Right cardiac atrium (tissue), 5 donors: Measurements from ENCODE around the gene IGSF3. TPM values are rescaled to one million over a fixed set of nuclear protein-coding genes. Genes with fewer than 3 reads are reported as not detected.

Experiments used
- ATAC-seq, 2 donors: fragments of 200-7000 bp; cut with Tn5 transposase; one replicate each; pipeline versions ENCODE4 v1.8.0 to v1.9.1; 2020; ENCODE audit warnings: moderate library complexity in 2 of 2, mild to moderate bottlenecking in 1 of 2
- DNase-seq, 3 donors: peaks; one replicate each; pipeline ENCODE4 v3.0.0-alpha.2; 2020
- H3K27ac ChIP-seq: one replicate; pipeline ENCODE4 v1.5.1; 2013; ENCODE audit warnings: mild to moderate bottlenecking, low read length, control low read depth, moderate library complexity
- H3K27me3 ChIP-seq: one replicate; pipeline ENCODE4 v1.6.1; 2013; ENCODE audit not compliant: control insufficient read depth, insufficient read depth
- H3K4me1 ChIP-seq: one replicate; pipeline ENCODE4 v1.6.1; 2013; ENCODE audit warnings: low read length; ENCODE audit not compliant: control insufficient read depth, insufficient read depth
- H3K4me3 ChIP-seq: one replicate; pipeline ENCODE4 v1.5.1; 2013; ENCODE audit warnings: low read length, control low read depth
- H3K9me3 ChIP-seq: one replicate; pipeline ENCODE4 v1.6.1; 2013; ENCODE audit warnings: low read length; ENCODE audit not compliant: control insufficient read depth
- WGBS: extraction: QIAGEN DNeasy Blood & Tissue Kit; methylation state at CpG from one replicate; pipeline ENCODE4 v1.1.7; 2013; 5-methylcytosine and 5-hydroxymethylcytosine counted together
- intact Hi-C, 4 donors: fragments of 100-400 bp; cut with DNase I; formaldehyde crosslinking; loops; one replicate each; pipeline versions ENCODE4 v1.11.0 to v1.14.0; 2022 to 2023
- polyA plus RNA-seq: library from polyadenylated mRNA; stranded (reverse); fragments of 200-250 nt; gene quantifications from one replicate; pipeline ENCODE4 v1.2.3, GENCODE V29; 2013
- total RNA-seq, 4 donors: library from RNA; stranded (reverse); fragmentation: NEBNext Ultra II Directional; extraction: Animal tissue kit (Norgen Biotek cat#: 25700); gene quantifications; one replicate each; pipeline ENCODE4 v1.2.1, GENCODE V29; 2021
- donor health status: healthy with polysubstance abuse.
- donor health status: DM: no; HTN: yes; CAD: no.
- donor health status: DM: no; HTN: no; CAD: no.
- donor health status: DM: no; HTN: yes; CAD: no; lungs with severe emphysema.
- donor health status: DM: yes; HTN: yes; CAD: no.

IGSF3 gene
- total and polyA plus RNA-seq, 5 donors, result 5.0 to 15.5 (median 13.0) TPM

DNA sequence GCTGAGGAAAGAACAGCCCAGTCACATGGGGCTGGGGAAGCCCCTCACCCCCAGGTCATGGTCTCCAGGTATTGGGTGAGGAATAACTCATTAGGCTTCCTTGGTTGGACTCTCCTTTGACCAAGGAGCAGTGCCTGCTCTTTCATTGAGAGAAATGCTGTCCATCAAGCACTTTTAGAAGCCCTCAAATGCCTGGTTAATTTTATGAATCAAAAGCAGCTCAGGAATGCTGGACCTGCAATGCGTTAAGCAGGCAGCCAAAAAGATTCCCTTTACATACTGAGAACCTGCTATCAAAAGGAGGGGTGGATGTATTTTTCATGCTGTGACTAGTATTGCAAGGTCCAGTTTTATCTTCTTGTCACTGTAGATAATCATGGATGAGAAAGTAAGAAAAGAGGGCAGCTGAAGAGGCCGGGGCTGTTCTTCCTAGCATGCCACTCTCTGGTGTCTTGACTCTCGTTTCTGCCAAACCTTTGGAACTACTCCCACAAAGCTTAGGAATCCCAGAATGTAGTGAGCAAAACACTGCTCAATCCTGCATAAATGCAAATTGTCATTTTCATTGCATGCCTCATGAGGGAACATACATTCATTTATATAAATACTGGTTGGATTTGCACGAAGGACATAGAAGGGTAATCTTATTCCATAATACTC is 94.6 kb downstream of the IGSF3 start:
- Histone ChIP-seq H3K27me3 (no peaks in the 10 kb centered on the region), H3K9me3 (no peaks in the 10 kb centered on the region), H3K27ac (no peak overlapping the region), H3K4me3 (no peak overlapping the region), H3K4me1 (peaks cover 6% of the 10 kb centered on the region)
- no peak for ATAC-seq
- WGBS, result 48% methylated on average over 4 of the region's 4 CpGs
- DNase-seq, result no peak
- intact Hi-C loops, result loop anchor here in 3 of 4 donors (10.0 kb wide), 2 partner anchors 92 to 102 kb away; partner anchors contain the start of gene IGSF3 (in 1 of the 3)

- Histone ChIP-seq H3K27ac (no peak overlapping the region), H3K9me3 (no peaks in the 10 kb centered on the region), H3K27me3 (no peaks in the 10 kb centered on the region), H3K4me1 (peaks cover 6% of the 10 kb centered on the region), H3K4me3 (no peak overlapping the region)
- intact Hi-C loops, result loop anchor here in 3 of 4 donors (10.0 kb wide), 2 partner anchors 93 to 103 kb away; partner anchors contain the start of gene IGSF3 (in 1 of the 3)
- DNase-seq (no peak), ATAC-seq (no peak)
- WGBS, result 95% methylated on average over 2 of the region's 2 CpGs
These were observed 95.4 kb downstream of the IGSF3 start for GRCh38 chr1:116572099-116572498.

DNA sequence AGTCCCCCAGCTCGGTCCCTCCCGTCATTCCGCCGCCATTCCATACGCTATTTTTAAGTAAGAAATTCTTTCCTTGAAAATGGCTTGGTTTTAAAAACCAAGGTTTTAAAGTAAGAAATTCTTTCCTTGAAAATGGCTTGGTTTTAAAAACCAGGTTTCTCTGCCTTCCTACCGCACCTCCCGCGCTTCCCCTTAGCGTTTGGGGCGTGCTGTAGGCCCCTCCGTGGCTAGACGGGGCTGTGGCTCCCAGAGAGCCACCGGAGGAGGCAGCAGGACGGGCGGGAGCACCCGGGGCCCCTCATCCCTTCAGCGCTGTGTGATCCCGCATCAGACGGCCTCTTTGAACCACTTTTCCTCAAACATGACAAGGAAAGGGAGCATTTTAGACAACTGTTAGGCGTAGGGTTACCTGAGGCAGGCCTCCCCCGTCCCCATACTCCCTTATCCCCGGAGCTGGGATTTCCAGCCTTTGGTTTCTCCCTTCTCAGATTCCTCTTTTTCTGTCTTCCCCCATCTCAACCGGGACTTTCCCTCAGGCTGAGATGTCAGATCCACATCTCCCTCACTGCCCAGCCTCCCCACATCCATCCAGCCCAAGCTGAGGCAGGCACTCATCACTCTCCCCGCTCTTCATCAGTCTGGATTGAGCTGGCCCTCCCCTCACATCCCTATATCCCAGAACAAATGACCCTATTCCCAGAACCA is 96.2 kb downstream of the IGSF3 start:
- Histone ChIP-seq H3K9me3 (no peaks in the 10 kb centered on the region), H3K4me1 (peaks cover 6% of the 10 kb centered on the region), H3K4me3 (peak overlapping the region; percentile 95), H3K27ac (peak overlapping the region; percentile 100), H3K27me3 (no peaks in the 10 kb centered on the region)
- ATAC-seq (peak in 1 of 2 donors; percentile 19), DNase-seq (peak in 1 of 3 donors; percentile 65)
- intact Hi-C loops, result loop anchor here in 3 of 4 donors (10.0 kb wide), 2 partner anchors 93 to 103 kb away; partner anchors contain the start of gene IGSF3 (in 1 of the 3)
- 9% methylated on average over 24 of the region's 24 CpGs for WGBS

- ATAC-seq, result peak; percentile 95 to 96
- Histone ChIP-seq H3K9me3 (no peaks in the 10 kb centered on the region), H3K27ac (peak within 1 kb of the TSS; percentile 100), H3K4me3 (peak within 1 kb of the TSS; percentile 95), H3K4me1 (peaks cover 6% of the 10 kb centered on the region), H3K27me3 (no peaks in the 10 kb centered on the region)
- WGBS, result under 1% methylated on average over 90 of the region's 90 CpGs
- DNase-seq, result peak; percentile 94 to 98 (median 97)
- intact Hi-C loops, result loop anchor here in 3 of 4 donors (10.0 kb wide), 2 partner anchors 94 to 104 kb away; partner anchors contain the start of gene IGSF3 (in 1 of the 3)
These were observed 96.9 kb downstream of the IGSF3 start, which contains the start of gene CD58 for GRCh38 chr1:116570358-116571214. Gene CD58, minus strand, starts transcription at chr1:116571026. Its CDS starts 54 bp downstream, at chr1:116570972.

- DNase-seq, result peak; percentile 52 to 76 (median 72)
- peak; percentile 0 to 14 for ATAC-seq
- peak overlapping the region; percentile 95 for H3K4me3 ChIP-seq
- WGBS, result 22% methylated on average over 22 of the region's 22 CpGs
- intact Hi-C loops, result loop anchor here in 3 of 4 donors (10.0 kb wide), 2 partner anchors 95 to 105 kb away; partner anchors contain the start of gene IGSF3 (in 1 of the 3)
- H3K27ac ChIP-seq, result peak overlapping the region; percentile 100
- no peaks in the 10 kb centered on the region for H3K27me3 ChIP-seq
- H3K4me1 ChIP-seq, result peaks cover 7% of the 10 kb centered on the region
- no peaks in the 10 kb centered on the region for H3K9me3 ChIP-seq
These were observed 97.7 kb downstream of the IGSF3 start for GRCh38 chr1:116569776-116570357.

- H3K4me3 ChIP-seq, result peak overlapping the region; percentile 95
- DNase-seq (no peak), ATAC-seq (no peak)
- peaks cover 9% of the 10 kb centered on the region for H3K4me1 ChIP-seq
- H3K27ac ChIP-seq, result no peak overlapping the region
- H3K9me3 ChIP-seq, result no peaks in the 10 kb centered on the region
- no peaks in the 10 kb centered on the region for H3K27me3 ChIP-seq
- intact Hi-C loops, result no loop called here
These were observed 98.2 kb downstream of the IGSF3 start for GRCh38 chr1:116569381-116569670.

DNA sequence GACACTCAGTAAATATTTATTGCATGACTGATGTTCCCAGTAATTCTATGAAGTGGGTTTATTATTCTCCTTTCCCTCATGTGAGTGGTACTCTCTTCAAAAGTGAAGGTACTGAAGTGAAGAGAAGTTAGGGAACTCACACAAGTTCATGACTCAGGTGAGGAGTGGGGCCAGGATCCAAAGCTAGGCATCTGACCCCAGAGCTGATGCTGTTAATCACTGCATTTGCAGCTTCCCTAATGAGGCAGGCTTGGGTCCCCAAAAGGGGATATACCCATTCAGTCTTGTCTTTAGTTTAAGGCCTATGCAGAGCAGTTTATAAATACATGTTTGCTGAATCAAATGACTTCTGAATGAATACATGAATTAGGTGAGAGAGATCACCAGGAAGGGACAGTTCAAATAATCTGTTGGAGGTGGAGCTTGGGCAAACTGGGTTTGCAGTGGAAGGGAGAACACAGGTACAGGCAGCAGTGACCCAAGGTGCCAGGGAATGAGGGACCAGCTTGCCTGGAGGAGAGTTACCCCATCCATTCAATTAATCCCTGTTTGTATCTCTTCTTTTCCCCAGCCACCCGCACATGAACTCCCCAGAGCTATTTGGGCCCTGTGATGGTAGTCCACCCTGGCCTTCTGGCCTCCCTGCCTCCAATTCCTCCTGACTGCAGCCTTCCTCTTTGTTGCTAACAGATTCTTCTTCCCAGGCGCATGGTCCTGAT is 98.7 kb downstream of the IGSF3 start:
- intact Hi-C loops, result no loop called here
- no peak for DNase-seq
- Histone ChIP-seq H3K4me3 (no peak overlapping the region), H3K4me1 (peaks cover 9% of the 10 kb centered on the region), H3K27me3 (no peaks in the 10 kb centered on the region), H3K27ac (no peak overlapping the region), H3K9me3 (no peaks in the 10 kb centered on the region)
- ATAC-seq, result no peak
- WGBS, result 85% methylated on average over 2 of the region's 2 CpGs

GRCh38 chr1:116567790-116568661 is 99.5 kb downstream of the IGSF3 start:
- Histone ChIP-seq H3K27me3 (no peaks in the 10 kb centered on the region), H3K27ac (no peak overlapping the region), H3K4me3 (no peak overlapping the region), H3K4me1 (peaks cover 9% of the 10 kb centered on the region), H3K9me3 (no peaks in the 10 kb centered on the region)
- ATAC-seq (no peak), DNase-seq (no peak)
- intact Hi-C loops, result no loop called here
- 76% methylated on average over 4 of the region's 4 CpGs for WGBS

DNA sequence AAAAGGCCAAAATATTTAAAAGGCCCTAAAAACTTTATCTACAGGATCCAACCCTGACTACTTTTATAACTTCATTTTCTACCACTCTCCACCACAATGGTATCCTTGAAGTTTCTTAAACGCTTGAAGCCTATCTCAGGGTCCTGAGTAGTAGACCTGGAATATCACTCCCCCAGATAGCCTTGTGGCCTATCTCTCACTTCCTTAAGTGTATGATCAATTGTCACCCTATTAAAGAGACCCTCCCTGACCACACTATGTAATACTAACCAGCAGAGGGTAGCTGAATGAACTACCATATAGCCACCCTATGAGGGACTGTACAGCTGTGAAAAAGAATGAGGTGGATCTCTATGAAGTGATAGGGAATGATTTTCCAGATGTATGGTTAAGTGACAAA is 102.3 kb downstream of the IGSF3 start:
- DNase-seq (no peak), ATAC-seq (no peak)
- intact Hi-C loops, result no loop called here
- WGBS, result 76% methylated on average over 1 of the region's 1 CpG
- H3K9me3 ChIP-seq, result no peaks in the 10 kb centered on the region
- peaks cover 7% of the 10 kb centered on the region for H3K4me1 ChIP-seq
- H3K4me3 ChIP-seq, result no peak overlapping the region
- H3K27ac ChIP-seq, result no peak overlapping the region
- no peaks in the 10 kb centered on the region for H3K27me3 ChIP-seq
